GM21381 (cell line): ENCODE measurements around the gene ZAP70.

Source experiments
- ATAC-seq: cut with Tn5 transposase; IDR thresholded peaks from one replicate; pipeline ENCODE4 v1.9.1; 2021; ENCODE audit warnings: mild to moderate bottlenecking, moderate library complexity; ENCODE audit not compliant: unreplicated experiment

The ZAP70 gene

DNA sequence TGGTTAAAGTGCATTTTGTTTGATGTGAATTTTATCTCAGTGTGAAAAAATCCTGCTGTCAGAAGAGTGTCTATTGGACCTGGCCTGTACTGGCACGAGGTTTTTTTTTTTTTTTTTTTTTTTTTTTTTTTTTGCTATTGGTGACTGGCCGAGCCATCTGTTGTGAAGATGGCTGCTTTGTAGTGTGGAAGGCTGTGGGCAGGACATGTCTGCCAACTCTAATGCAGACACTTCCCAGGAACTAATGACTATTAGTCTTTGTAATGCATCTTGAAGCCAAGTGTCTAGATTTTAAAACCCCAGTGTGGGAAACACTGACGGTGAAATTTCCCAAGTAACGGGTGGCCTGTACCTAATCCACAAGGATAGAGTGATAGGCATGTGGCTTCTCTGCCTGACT, 34.3 kb downstream of the ZAP70 start:
- no peak for ATAC-seq

DNA sequence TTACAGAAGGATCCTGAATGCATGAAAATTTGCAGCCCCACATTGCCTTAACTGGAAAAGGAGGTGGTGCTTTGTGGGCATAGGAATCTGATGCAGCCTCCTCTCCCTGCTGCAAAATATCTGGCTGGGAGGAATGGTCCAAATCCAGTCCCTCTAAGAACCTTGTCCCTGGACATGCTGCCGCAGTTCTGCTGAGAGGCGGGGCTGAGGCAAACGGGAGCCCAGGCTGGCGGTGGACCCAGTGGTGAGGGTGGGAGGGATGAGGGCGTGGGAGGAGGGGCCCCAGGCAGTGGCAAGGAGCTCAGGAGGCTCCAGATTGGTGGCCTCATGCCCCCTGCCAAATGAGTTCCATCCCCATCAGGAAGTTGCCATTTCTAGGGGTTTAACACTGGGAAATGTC, 36.2 kb downstream of the ZAP70 start:
- ATAC-seq: no peak

DNA sequence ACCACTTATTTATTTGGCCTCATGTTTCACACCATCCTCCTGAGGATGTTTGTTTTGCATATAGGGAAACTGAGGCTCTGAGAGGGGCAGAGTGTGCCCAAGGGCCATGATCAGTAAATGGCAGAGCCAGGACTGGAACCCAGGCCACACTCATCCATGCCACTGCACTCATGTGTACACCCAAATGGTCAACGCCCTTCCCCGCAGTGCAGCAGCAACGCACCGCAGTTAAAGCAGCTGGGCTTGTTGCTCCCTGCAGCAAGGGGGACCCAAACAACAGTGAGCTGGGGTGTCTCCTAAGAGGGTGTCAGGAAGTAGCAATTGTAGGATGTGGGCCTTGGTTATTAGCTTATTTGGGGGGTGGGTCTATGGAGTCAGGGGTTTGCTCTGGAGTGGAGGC, 36.6 kb downstream of the ZAP70 start:
- ATAC-seq: no peak

DNA sequence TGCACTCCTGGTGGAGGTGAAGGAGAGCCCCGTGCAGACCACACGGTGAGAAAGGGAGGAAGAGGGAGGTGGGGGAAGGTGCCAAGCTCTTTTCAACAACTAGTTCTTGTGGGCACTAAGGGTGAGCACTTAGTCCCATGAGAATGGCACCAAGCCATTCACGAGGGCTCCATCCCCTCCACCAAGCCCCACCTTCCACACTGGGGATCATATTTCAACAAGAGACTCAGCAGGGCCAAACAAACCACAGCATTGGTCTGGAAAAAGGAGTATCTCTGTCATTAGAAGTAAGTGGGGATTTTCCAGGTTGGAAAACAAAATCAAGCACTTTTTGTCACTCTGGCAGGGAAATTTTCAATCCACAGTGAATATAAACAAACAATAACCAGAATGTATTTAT, 38.4 kb downstream of the ZAP70 start:
- ATAC-seq: no peak

DNA sequence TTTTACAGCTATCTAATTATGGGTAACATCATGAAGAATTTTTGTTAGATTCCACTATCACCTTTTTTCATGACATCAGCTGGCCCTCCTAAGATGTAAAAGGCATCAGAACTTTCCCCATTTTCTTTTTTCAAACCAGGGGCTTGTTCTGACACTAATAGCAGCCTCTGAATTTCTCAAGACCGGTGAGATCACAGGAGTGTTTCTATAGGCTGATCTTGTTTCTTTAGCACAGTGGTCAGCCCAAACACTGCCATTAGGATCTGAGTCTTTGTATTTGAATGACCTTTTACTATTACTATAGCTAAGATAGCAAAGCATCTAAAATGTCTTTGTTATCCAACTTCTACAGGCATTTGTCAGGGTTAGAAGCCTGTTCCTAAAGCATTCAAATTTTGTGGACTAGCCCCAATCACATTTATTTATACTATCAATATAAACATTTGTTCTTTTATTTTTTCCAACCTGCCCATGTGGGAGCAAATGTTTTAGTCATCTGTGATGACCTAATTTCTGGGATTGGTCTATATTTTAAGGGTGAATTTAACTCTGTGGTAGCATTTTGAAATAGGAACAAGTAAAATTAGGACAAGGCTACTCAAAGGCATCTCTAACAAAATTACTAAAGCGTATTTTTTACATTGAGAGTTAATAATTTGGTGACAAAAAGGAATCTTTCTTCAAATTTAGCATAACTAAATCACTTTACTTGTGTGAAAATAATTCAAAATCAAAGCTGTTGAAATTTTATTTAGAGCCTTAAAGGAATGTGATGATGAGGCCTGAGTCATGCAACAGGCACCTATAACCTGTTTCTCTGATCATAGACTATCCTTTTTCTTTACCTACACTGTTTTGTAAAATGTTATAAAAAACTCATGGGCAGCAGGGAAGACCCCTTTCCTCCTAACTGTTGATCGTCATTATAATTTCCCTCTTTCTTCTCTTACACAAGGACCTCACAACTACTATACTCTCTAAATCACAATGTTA, 39.3 kb downstream of the ZAP70 start:
- no peak for ATAC-seq

DNA sequence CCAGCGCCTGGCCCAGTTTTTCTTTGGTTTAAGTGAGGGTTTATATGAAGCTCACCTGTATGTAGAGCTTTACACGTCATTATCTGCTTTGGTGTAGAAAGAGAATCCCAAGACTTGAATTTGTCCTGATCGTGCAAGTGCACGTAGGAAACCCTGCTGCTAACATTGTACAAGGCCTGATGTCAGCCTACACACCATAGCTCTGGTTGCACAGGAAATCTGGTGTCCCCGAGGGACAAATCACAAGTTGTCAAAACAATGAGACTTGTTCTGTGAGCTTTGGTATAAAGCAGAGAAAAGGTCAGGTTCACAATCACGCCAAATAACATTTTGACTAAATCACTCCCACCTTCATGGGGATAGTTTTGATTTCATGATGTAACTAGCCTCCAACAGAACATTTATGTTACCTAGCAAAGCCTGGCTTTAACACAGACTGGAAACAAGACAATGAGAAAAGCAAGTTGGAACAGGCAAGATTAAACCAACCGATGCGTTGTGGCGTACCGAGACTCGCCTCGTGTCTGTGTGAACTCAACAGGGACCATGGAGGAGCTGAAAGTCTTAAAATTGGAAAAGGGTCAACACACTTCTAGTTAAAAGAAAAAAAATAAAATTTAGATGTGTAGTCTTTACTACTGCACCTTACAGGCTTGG, 41.4 kb downstream of the ZAP70 start:
- no peak for ATAC-seq

DNA sequence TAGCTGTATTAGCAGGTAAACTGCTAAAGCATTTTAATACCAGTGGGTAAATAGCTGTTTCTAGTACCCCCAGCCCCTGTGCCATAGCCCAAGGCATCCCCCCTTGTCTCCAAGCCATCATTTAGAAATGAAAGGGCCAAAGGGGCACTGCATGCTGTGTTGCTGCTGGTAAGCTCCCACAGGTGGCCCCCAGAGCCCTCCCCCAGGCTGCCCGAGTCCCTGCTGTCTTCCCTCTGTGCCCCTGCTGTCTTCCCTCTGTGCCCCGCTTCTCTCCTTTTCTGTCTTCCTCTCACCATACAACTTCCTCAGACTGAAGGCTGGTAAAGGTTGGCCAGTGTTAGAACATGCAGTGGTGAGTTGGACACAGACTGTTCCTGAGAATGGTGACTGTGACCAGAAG, 42.1 kb downstream of the ZAP70 start:
- ATAC-seq: no peak

DNA sequence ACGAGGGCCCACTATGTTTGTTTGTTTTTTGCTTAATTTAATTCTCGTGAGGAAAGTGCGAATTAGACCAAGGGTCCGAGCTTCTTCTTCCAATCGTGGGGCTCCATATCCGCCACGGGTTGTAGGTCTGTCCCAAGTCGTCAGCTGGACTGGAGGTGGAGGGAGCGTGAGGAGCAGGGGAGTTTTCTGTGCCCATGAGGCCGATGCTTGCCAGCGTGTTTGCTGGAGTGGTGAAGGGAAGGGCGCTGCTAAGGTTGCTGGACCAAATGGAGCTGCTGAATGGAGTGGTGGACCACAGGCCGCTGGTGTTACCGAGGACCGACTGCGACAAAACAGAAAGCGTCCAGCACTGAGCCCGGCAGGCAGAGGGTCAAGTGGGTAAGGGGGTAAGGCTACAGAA, 43.7 kb downstream of the ZAP70 start:
- no peak for ATAC-seq

DNA sequence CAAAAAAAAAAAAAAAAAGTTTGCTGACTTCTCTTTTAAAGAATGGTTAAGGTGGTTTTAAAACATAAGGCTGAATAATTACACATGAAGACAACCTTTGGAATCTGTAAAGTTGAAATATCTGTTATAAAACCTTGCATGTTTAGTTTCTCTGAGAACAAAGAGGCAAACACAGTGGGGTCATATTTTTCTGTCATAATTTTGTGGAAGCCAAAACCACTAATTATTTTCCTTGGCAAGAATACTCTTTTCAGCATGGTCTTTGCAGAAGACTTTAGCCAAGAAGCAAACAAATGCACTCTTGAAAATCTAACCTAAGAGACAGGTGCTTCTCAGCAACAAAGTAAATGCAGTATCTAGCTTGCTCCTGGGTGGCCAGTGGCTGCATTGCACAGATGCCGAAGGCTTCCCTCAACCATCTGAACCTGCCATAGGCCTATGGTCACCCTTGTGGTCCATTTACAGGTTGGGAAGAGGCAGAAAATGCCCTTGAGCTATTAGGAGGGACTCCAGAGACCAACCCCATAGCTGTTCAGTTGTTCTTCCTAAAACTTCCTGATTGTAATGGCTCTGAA, 44.8 kb downstream of the ZAP70 start:
- no peak for ATAC-seq

DNA sequence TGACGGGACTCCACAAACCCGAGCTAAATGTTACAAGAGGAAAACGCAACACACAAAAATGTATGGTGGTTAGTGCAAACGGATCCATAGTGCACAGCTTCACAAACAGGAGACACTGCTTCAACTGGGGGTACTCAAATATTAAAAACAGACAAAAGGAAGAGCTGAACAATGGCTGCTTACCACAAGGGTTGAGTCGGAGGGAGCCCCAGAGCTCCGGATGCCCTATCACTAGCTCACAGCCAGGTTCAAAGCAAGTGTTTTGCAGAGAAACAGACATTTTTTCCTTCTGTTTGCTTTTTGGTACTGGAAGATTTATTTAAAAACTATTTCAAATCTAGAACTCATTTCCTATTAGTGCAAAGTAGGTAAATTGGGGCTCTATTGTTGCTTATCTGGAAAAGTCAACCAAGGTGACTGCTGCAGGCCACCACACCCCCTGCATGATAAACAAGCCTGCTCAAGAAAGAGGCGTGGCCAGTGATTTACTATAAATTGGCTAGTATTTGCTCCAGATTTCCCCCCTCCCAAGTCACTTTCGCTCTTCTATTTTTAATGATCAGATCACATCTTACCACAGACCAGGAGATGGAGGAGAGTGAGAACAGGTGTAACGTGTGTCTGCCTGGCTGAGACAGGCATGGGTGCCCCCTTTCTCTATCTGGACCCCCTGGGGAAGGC, 46.5 kb downstream of the ZAP70 start:
- no peak for ATAC-seq

DNA sequence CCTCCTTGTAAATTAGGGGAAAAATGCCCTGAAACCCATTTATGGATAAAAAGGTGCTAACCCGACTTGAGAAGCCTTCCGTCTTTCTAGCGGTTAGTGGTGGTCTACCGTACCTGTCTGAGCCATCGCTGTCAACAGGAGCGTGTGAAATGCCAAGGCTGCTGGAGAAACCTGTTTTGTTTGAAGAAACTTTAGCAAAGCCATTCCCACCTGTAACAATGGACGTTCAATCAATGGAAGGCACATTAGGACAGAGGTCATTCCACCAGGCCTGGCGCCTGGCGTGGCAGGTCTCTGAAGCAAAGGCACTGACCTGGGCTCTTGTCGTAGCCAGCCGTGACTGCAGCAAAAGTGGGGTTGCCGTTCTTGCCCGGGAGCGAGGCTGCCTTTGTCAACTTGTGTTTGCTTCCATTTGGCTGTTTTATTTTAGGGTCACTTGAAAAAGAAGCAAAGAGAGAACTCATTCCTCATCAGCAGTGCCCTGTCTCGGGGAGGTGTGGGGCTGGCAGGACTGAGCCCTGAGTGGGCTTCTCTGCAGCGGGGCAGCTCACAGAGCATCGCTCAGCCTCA, 47.2 kb downstream of the ZAP70 start:
- no peak for ATAC-seq

DNA sequence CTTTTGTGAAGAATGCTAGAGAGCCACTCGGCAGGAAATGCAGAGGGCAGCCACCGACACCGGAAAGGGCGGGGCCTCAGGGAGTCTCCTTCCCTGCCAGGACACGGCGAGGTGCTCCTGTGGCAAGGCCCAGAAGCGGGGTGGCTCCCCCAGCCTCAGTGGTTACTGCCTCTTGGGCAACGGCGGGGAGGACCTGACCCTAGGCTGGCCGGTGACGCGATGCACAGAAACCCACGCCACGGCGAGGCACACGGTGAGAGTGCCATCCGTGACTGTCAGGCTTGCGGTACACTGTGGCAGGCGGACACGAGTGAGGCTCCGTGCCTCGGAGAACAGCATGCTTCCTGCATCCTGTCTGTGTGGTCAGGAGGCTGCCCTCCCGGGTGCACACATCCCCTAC, 47.8 kb downstream of the ZAP70 start:
- no peak for ATAC-seq

DNA sequence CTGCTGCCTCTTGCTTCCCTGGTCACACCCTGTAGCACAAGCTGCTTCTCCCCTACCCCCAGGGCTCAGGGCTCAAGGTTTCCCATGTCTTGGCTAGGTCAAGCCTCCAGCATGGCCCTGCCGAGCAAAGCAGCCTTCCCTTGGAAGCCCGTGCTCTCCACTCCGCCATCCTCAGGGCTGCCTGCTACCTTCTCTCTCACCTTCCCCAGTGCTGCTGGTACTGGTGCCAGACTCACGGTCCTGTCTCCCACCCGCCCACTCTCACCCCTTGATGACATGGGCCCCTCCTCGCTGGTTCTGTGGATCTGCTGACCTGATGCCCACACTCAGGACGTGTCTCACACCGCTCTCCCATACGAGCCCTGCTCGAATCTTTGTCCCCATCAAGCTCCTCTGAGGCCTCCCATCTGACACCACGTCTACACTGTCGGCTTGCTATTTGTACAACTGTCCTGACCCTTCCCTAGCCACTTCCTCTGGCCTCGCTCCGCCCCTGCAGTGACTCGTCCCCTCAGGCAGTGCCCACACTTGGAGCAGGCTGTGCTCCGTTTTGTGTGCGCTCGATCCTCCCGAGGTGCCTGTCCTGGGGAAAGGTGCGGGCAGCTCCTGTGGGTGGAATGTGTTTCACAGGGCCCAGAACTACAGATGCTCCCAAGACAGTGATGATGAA, 49.9 kb downstream of the ZAP70 start:
- no peak for ATAC-seq

DNA sequence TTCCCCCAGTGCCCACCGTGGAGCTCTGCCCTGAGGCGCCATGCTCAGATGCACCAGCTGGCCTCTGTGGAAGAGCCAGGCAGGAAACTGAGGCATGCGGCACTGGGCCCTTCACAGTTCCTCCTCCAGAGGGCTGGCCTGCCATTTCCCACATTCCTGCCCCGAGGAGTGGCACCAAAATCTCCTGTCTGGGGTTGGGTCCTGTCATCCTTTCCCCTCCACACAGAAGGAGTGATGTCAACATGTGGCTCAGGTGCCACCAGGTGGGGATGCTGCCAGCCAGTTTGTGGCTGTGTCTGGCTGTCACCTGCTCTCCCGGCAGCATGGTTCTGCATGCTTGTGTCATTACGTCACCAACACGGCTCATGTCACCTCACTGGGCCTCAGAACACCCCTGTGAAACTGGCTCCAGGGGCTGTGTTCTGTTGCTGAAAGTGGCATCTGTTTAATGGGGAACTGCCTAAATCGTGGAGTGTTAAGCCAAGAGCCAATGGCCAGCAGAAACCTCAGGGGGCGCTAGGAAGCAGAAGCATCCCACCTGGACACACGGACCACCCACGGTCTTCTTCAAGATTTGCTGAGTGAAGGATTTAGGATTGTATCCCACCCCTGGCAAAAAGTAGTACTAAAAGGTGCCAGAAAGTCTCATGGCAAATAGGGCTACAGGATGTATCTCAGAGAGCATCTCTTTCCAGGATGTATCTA, 51.3 kb downstream of the ZAP70 start:
- ATAC-seq: no peak

DNA sequence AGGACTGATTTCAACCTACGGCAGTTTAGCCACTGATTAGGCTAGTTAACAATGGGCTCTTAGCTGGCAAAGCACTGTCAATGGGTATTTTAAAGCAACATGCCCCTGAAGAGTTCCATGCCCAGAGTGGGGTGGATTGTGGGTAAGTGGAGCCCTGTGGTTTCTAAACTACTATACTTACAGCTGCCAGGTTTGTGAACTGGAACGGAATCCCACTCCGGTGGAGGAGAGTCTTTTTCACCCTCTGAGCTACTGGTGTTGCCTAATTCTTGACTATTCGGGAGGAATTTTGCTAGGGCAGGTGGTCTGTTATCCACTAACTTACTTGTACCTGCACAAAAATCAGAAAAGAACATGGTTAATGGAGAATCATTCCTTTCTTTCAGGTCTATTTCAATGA, 52.6 kb downstream of the ZAP70 start:
- ATAC-seq: no peak

DNA sequence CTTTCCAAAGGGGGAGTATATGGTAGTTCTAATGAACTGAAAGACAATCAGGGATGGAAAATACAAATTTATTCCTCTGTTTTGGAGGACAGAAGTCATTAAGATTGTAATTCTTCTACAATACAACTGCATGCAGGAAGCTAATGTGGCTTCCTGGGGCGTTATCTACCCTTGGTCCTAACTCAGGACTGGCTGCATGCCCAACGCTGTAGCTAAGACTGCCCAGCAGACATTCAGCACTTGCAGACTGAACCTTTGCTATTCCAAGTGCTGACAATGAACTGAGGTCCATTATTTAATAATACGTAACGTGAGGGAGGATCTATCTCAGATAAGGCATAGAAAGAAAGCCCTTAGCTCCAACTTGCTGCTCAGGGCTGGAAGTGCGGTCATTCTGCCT, 53.2 kb downstream of the ZAP70 start:
- ATAC-seq: no peak

DNA sequence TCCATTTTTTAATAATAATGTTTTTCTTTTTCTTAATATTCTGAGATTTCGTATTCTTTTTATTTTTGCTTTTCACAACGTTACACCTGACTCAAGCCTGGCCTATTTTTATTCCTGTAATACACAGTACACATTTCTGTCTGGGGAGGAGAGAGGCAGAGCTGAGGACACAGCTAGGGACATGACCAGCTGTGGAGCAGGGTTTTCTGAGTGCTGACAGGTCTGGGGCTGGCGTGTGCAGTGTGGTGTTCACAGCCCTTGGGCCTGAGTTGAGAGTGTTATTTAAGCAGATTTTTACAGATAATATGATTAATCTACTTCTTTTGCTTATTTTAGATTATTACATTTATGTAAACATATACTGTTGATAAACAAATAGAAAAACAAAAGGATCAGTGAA, 55.9 kb downstream of the ZAP70 start:
- ATAC-seq: no peak

DNA sequence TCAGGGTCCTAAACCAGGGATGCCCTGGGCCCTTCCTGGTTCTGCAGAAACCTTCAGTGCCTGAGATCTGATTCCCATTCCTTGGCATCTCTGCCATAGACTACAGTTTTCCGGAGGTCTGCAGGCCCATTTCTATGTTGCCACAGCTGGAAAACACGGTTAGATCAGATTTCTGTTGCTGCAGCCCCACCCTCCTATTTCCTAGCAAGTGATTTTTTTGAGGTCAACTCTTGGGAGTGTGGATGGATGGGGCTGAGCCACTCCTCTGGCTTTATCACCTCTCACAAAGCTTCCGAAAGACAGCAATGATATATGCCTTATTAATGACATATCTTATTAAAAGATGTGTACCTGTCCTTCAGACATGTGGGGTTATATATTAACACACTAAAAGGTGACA, 56.3 kb downstream of the ZAP70 start:
- ATAC-seq: no peak

DNA sequence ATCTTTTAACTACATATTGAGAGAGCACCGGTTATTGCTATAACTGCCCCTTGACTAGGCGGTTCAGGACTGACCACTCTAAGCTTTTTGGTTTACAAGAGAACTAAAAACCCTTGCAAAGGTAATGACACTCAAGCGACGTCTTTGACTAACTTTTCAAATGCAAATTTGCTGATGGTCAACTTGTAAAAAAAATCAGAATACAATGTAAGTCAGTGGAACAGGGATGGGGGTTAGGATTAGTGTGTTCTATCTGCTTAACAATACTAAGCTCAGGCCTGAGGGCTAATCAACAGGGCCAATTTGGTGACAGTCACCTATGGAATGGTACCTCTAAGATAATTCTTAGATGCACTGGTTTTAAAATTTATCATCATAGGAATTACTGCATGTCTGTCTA, 57.1 kb downstream of the ZAP70 start:
- no peak for ATAC-seq

DNA sequence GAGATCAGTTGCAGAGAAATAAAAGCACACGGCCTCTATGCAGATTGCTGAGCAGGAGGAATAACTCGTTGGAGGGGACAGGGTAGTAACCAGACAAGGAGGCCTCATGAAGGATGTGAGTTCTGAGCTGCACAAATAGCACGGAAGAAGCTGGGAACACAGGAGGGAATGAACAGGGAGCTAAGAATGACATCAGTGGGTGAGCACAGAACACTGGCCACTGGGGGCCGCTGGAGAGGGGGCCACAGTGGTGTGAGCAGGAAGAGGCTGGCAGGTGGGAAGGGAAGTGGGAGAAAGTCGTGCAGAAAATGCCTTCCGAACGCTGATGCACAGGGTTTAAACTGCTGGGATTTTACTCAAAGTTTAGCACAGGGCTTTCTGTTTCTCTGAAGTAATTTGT, 61.0 kb downstream of the ZAP70 start:
- no peak for ATAC-seq
